HG03571 (cell line): ENCODE data around the gene TBL1XR1.

Experiments
- ATAC-seq: cut with Tn5 transposase; IDR thresholded peaks from one replicate; pipeline ENCODE4 v1.9.1; 2021; ENCODE audit not compliant: unreplicated experiment

Gene TBL1XR1

DNA sequence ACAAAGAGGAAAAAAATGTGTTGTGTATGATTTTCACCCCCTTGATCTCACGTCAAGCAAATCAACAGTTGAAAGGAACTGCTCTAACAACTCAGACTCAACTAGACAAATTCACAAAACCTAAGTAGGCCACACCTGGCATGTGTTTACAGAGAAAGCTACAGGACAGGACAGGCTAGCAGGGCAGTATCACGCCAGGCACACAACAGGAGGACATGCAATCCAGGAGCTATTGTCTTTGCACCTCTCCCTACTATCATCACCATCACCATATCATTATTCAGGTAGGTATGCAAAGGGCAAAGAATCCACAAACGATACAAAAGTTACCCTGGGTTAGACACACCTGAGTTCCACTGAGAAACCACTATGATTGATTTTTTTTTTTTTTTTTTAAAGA is 86.4 kb downstream of the TBL1XR1 start:
- no peak for ATAC-seq

DNA sequence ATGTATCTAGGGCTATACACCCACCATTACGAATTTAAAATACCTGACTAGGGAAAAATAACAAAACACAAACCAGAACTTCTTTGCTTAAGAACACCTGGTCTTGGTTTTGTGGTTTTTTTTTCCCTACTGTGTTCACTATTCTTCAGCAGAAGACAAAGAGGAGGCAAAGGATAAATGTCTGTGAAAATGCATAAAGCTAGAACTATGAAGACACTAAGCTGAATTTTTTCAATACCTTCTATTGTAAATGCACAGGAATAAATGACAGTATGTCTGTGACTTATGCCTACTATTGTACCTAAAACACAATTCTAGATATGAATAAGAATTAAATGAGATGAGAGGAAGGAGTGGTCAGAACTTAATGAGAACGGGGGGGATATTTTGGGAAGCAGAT is 86.9 kb downstream of the TBL1XR1 start:
- no peak for ATAC-seq

- ATAC-seq = no peak
These were observed 87.5 kb downstream of the TBL1XR1 start for GRCh38 chr3:177109688-177110330.

GRCh38 chr3:177108648-177109047 is 88.6 kb downstream of the TBL1XR1 start:
- ATAC-seq = no peak

DNA sequence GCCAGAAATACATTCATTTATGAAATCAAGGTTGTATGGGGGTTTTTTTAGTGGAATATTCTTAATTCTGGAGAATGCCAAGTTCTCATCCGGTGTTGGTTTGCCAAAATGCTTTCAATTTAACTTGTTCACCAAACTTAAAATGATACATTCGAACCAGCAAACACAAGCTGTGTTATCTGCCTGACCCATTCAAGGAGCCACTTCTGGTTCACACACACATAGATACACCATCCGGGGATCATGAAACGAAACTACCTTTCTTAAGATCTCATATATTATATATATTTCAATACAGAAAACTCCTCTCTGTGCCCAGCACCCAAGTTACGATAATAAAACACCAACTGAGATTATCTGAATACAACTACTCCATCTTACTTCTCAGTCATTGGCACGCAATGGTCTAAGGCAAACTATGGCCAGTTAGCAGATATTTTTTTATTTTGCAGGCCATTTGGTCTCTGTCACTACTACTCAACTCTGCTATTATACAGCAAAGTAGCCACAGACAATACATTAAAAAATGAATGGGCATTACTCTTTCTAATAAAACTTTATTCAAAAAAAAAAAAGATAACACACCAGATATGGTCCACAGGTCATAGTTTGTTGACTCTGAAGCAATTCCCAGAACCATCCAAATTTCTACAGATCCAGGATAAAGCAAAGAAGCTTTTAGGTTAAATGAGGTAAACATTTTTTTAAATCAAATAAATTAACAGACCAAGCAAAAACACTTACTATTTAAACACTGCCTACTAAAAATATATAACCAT is 89.6 kb downstream of the TBL1XR1 start:
- no peak for ATAC-seq

DNA sequence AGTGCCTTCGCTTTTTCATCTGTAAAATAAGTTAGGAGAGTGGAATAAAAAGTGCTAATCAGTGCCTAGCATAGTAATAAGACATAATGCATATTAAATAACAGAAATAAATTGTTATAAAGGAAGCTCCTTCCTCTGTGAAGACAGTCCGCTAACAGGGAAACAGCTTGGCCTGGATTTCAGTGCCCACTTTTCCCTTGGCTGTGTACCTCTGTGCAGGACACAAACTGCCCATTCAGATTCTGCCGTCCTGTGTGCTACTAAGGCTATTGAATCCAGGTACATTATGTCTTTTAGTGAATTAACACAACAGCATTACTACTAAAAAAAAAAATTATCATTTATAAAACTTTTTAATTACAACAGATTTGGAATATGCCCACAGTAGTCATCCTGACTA is 90.7 kb downstream of the TBL1XR1 start:
- ATAC-seq = no peak

GRCh38 chr3:177106184-177106583 is 91.1 kb downstream of the TBL1XR1 start:
- ATAC-seq = no peak

DNA sequence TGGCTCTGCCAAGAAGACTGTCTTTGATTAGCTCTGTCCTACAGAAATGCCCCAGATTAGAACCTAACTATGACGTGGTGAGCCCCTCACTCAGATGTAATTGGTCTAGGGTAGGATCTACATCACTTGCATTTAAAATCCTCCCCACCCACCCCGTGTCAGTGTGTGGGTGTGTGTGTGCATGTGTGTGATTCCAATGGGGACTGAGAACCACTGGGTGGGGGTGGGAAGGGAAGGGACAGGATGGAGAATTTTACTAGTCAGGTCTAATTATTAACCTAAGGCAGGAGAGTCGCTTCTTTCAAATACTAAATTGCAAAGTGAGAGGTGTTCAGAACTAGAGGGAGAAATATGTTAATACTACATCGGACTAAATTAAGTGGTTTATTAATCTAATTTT is 91.7 kb downstream of the TBL1XR1 start:
- no peak for ATAC-seq

DNA sequence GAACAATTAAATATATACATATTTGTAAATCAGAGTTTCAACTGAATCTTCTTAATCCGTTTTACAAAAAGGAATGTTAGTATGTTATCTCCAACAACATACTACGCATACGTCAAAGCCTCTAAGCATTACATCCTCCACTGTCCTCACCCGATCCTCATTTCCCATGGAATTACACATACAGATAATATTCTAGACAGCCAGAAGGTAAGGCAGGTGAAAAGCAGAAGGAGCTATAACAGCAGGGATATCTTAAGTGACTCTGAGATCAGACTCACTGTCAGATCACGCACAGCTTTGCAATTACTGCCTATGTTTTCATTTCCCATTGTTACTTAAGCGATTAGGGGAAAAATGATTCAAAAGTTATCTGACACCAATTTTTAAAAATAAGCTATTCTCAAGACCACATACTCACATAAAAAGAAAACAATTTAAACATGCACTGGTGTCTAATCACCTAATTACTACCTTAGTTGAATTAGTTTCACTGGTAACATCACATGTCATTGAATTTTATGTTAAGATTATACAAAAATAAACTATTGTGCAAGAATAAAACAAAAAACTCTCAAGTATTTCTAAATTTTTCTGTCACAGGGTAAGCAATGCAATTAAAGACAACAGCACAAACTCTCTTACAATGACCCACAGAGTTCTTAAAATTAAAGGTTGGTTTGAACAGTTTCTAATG is 92.8 kb downstream of the TBL1XR1 start:
- ATAC-seq = no peak

DNA sequence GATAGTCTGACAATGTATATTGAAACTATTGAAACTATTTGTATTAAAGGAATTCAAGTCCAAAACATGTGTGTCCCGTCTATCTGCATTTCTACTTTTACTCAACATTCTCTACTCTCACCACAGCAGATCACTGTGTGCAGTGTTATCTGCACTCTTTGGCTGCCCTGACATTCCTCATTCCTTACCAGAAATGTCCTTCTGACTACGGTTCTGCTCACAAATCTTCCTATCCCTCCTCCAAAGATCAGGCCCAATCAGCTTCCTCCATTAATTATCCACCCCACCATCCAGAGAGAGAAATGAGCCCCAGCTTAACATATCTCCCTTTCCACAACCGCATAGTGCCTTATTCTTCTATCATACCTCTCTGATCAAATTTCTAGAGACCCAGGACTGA is 94.7 kb downstream of the TBL1XR1 start:
- no peak for ATAC-seq

- ATAC-seq = no peak
These were observed 98.7 kb downstream of the TBL1XR1 start for GRCh38 chr3:177098551-177098950.

- no peak for ATAC-seq
These were observed 100.7 kb downstream of the TBL1XR1 start for GRCh38 chr3:177096615-177097014.

- ATAC-seq = no peak
These were observed 103.3 kb downstream of the TBL1XR1 start for GRCh38 chr3:177093966-177094365.

DNA sequence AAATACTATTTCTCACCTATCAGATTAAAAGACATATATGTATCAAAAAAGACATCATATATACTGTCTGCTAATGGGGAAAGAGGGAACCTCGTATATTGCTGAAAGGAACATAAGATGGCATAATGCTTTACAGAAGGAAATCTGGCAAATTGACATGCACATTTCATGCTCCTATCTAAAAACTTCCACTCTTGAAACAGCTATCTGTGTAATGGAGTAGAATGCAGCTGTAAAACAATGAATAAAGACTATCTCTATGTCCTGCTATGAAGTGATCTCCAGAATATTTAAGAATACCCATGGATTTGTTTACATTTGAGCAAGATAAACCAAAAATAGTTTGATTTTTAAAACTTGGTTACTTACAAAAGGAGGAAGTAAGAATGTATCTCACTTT is 107.4 kb downstream of the TBL1XR1 start:
- ATAC-seq = no peak

DNA sequence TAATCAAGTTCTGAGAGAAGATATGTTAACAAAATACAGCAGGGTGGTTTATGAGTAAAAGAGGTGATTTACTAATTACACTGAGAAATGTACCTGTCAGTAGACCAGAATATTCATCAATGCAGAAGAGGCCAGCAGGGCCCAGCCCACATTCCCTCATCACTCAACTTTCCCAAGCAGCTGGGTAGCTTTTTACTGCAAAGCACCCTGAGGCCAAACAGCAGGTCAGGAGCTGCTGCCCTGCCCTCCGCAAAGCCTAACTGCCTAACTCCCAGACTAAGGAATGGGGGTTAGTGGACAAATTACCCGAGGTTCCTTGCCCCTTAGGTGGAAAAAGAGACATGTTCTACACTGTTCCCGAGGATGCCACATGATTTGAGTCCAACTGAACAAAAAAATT is 108.2 kb downstream of the TBL1XR1 start:
- no peak for ATAC-seq

DNA sequence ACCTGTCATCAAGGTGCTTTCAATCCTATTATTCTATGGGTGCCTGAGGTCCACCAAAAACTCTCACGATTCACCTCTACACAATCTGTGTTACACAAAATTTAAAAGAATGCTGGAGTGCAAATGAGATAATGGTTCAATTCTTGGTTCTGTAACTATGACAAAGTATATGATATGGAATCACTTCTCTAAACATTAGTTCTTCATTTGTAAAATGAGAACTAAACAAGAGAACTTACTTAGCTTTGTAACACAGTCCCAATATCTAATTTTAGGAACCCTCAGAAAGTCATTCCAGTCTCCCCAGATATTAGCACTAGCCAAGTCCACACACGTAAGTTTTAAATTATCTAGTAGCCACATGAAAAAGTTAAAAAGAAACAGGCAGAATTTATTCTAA is 111.5 kb downstream of the TBL1XR1 start:
- no peak for ATAC-seq

DNA sequence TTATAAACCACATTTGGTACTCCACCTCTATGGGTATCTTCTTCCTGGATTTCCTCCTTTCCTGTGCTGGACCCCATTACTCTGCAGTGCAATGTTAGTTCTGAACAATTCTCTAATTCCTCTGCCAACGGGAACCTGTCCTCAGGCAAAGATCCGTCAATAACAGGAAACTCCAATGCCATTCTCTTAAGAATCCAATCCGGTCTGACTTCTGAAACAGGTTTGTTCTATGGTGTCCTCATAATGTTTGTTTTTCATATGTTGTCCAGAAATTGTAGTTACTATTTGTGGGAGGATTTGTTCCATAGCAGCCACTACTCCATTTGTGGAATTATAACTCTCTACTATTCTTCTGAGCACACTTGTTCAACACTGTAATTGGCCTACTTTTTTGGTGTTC is 112.7 kb downstream of the TBL1XR1 start:
- no peak for ATAC-seq

DNA sequence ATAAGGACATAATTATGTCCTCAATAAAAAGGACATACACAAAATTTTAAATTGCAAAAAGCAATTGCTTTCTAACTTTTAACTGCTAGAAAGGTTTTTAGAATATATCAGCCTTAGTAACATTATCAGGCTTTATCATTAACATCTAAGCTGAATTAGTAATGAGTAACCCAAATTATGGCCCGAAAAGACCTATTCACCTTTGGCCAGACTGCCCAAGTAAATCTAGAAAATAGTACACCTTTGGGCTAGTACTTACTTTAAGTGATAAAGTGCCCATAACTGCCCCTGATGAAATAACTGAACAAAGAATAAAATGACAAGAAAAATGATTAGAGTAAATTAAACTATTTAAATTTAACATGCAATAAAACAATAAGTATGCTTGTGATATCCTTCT is 117.2 kb downstream of the TBL1XR1 start:
- ATAC-seq = no peak

DNA sequence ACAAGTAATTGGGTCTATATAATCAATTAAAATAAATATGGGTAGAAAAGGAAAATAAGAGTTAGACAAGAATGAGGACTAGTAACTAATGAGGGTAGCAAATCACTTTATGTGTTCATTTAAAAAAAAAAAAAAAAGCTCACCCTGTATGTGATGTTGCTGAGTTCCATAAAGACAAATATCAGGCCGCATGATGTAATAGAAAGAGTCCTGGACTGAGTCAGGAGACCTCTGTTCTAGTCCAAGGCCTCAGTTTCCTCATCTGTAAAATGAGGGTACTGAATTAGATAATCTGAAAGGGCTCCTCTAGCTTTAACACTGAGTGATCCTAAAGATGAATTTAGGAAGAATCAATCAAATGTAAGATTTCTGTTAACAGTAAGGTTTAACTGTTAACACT is 117.6 kb downstream of the TBL1XR1 start:
- ATAC-seq = no peak

DNA sequence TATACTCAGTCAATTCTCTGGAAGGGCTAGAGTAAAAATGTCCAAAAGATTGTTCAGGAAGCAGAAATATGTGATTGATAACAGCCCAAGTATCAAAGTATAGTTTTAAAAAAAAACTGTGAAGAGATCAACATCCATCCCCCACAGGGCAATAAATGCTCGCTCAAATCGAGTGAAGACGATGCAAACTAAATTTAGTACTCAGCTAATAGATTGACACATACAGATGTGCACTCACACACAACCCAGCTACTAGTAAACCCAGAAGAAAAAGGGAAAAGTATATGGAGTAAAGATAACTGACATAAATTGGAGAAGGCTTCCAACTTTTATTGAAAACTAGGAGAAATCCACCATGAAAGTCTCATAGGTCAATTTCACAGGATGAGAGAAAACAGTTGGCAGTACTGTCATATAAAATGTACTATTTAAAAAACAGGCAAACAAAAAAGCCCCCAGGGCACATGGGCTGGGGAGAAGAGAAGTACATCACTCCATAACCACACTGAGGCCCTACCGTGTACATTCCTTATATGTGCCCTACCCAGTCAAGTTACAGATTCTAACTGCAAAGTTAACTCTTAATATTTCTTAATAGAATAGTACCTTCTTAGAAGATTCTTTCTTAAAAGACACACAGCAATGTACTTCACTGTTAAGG is 125.7 kb downstream of the TBL1XR1 start:
- no peak for ATAC-seq

DNA sequence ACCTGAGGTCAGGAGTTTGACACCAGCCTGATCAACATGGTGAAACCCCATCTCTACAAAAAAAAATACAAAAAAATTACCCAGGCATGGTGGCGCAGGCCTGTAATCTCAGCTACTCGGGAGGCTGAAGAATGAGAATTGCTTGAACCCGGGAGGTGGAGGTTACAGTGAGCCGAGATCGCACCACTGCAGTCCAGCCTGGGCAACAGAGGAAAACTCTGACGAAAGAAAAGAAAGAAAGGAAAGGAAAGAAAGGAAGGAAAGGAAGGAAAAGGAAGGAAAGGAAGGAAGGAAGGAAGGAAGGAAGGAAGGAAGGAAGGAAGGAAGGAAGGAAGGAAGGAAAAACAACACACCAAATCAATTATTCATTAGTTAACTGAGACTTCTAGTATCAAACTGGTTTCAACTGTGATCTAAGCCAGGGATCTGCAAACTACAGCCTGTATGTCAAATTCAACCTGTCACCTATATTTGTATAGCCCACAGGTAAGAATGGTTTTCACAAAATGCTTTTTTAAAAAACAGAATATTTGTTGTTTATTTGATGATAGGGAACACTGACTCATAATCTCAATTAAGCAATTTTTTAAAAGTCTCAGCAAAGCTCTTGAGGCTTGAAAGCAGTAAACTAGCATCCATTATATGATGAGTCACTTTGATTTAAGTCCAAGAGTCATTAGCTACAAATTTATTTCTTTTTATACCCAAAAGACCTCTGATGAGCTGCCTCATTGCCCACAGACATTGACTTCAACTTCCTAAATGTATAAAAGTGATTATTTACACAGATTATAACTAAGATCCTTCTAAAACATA is 127.6 kb downstream of the TBL1XR1 start:
- ATAC-seq = no peak
